SW 1271 (cell line): ENCODE measurements around the gene SLC6A18.

ENCODE experiments used
- DNase-seq, 2 experiments: peaks; one replicate each; lab custom pipeline; 2025; lab: John Stamatoyannopoulos, UW

Gene SLC6A18

DNA sequence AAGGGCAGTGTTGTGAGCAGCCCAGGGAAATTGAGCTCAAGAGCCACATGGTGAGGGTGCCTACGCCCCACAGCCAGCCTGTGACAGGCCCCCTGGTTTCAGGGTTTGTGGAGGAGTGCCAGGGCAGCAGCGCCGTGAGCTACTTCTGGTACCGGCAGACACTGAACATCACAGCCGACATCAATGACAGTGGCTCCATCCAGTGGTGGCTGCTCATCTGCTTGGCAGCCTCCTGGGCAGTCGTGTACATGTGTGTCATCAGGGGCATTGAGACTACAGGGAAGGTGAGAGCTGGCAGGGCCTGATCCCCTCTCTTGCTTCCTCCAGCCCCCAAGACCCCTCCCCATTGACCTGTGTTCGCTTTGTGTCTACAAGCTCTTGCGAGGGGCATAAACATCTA lies 10.2 kb downstream of the SLC6A18 start:
- DNase-seq, result no peak

DNA sequence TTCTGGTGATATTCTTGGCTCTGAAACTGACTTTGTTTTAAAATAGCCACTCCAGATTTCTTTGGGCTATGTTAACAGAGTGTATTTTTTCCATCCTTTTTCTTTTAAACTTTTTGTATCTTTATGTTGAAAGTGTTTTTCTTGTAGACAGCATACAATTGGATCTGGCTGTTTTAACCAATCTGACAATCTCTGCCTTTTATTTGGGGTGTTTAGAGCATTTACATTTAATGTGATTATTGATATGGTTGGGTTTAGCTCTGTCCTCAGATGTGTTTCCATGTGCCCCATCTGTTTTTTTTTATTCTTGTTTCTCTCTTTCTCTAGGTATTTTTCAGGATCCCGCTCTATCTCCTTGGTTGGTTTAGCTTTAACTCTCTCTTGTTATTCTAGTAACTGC lies 10.7 kb downstream of the SLC6A18 start:
- no peak for DNase-seq

DNA sequence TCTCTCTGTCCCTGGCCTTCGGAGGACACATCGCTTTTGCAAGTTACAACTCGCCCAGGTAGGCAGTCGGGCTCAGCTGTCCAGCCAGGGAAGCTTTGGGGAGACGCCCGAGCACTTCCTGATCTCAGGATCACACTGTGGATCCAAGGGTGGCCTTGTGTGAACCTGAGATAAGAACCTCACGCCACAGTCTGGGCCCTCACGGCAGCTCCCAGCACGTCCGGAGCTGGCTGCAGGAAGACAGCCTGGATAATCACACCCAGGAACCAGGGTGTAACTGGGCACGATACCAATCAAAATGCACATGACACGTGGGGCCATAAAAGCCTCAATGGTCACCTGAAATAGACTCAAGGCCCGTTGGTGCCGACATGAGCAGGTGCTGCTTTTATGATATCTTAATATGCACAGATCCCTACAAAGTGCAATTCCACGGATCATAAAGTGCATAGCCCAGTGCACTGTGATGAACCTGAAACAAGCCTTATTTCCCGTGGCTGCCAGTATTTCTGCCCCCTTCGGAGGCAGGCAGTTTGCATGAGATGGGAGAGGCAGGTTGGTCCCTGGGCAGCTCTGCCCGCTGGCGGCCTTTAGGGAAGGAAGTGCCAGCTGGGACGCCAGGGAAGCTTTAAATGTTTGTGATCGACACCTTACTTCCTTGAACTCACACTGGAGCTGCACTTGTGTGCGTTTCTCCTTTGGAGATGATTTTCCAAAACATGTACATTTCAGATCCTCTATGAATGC lies 14.5 kb downstream of the SLC6A18 start:
- no peak for DNase-seq

DNA sequence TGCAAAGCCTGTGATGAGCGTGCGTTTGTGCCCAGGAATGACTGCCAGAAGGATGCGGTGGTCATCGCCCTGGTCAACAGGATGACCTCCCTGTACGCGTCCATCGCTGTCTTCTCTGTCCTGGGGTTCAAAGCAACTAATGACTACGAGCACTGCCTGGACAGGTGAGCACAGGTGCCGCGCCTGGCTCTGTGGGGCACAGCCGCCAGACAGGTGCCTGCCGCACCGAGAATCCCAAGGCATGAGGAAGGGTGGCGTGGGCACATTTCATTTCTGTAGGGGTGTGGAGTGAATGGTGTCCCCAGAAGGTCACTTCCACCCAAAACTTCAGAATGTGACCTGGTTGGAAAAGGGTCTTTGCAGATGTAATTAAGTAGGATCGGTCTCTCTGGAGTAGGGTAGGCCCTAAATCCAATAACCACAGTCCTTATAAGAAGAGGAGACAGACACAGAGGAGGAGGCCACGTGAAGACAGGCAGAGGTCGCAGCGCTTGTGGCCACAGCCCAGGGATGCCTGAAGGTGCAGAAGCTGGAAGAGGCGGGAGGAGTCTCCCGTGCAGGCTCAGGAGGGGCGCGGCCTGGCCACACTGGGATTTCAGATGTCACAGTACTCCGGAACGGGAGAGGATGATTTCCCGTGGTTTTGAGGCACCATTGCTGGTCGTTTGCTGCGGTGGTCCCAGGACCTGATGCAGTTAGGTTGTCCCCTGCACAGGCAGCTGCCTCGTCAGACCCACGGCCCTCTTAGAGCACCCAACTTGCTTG lies 15.5 kb downstream of the SLC6A18 start:
- no peak for DNase-seq

DNA sequence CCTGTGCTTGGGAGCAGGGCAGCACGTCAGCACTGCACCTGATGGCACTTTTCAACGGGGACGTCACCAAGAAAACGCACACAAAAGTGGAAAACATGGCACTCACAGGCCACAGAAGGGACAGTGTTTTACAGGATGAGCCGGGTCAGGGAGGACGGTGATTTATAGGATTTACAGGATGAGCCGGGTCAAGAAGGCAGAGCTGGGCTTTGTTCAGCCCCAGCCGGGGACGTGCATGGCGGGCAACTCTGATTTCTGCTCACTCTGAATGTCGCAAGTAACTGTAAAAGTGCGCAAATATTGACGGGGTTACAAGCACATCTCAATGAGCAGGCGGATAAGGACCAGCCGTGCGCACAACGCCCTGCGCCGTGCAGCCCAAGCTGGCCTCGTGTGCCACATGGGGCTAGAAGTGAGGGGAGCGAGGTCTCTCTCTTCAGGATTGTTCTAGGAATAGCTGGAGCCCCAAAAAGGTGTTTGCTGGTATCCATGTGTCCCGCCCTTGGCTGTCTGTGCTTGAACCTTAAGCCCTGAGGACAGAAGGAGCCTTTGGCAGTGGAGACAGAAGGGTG lies 16.4 kb downstream of the SLC6A18 start:
- no peak for DNase-seq

DNA sequence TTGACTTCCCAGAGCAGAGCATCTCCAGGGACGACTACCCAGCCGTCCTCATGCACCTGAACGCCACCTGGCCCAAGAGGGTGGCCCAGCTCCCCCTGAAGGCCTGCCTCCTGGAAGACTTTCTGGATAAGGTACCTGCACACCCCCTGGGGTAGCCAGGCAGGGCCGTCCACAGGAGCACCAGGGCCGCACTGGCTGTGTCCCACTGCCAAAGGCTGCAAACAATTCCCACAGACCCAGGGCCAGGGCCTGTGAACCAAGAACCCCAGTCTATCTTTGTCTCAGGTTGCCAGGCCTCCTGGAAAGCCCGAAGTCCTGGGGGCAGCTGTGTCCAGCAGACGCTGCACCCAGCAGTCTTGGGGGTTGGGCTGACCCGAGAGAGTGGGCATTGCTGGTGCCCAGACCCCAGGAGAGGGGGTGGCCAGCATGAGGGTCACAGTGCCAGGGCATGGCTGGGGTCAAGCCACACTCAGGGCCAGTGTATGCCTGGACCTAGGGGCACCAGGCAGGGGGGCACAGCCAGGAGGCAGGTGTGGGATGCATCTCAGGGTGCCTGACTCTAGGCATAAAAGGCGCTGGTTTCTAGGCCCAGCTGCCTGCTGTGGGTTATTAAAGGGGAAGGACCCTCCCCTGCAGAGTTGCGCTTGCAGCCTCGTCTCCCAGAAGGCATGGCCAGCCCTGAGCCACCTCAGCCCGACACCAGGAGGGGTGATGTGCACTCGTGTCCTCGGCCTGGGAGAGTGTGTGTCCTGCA lies 17.7 kb downstream of the SLC6A18 start:
- no peak for DNase-seq

DNA sequence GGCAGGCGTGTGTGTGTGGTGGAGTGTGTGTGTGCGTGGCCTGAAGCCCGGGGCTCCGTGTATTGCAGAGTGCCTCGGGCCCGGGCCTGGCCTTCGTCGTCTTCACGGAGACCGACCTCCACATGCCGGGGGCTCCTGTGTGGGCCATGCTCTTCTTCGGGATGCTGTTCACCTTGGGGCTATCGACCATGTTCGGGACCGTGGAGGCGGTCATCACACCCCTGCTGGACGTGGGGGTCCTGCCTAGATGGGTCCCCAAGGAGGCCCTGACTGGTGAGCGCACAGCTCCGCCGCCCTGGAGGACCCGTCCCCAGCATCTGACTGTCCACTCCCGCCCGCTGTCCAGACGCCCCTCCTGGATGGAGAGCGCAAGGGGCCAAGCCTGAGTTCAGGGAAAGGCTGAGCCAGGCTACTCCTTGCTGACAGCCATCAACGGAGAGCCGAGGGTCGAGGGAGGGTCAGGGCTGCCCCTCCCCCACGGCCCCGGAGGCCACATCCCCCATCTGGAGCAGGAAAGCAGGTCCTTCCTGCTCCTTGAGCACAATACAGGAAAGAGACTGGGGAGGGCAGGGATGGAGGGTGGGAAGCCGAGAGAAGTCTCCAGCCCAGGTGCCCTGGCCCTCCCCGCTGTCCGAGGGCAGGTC lies 18.4 kb downstream of the SLC6A18 start:
- no peak for DNase-seq

DNA sequence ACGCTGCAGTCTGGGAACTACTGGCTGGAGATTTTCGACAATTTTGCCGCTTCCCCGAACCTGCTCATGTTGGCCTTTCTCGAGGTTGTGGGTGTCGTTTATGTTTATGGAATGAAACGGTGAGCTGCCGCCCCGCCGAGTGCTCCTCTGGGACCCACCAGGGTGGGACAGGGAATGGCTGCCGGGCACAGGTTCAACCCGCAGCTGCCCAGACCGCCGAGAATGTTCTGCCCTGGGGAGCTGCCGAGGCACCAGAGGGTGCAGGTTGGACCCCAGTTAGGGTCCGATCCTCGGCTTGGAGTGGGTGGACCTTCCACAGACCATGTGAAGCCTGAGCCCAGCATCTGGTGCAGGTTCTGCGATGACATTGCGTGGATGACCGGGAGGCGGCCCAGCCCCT lies 19.1 kb downstream of the SLC6A18 start:
- no peak for DNase-seq

DNA sequence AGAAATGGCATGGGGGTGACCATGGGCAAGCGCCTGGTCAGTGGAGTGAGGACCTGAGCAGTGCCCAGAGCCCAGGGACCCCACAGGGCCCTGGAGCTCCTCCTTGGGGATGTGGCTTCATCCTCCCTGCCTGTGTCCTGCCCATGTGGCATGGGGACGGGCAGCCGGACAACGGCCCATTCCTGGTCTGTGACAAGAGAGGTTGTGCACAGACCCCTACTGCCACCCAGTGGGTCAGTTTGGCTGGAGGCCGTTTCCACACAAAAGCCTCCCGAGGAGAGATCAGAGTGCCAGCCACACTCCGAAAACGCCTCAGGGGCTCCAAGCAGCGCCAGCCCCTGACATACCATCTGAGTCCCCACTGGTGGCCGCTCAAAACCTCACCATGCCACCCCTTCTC lies 19.8 kb downstream of the SLC6A18 start:
- no peak for DNase-seq

DNA sequence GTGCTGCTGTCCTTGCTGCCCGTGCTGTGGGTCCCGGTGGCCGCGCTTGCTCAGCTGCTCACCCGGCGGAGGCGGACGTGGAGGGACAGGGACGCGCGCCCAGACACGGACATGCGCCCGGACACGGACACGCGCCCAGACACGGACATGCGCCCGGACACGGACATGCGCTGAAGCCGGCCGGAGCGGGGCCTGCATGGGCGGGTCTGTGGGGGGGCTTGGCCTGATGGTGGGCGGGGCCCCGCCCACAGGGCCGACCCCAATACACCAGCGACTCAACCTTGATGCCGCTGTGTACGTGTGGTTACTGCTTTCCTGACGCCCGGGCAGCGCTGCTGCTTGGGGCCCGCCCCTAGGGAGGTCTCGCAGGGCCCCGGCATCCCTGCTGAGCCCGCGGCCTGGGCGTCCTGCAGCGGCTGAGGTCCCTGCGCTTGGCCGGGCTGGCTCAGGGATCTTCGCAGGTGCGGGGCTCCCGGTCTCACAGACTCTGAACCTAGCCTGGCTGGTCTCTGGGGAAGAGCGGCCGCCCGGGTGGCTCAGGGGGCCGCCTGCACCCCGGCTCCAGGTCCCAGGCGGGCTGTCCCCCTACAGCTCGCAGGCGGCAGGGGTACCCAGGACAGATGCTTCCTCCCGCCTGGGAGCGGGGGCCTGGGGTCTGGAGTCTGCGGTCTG lies 20.9 kb downstream of the SLC6A18 start:
- no peak for DNase-seq

DNA sequence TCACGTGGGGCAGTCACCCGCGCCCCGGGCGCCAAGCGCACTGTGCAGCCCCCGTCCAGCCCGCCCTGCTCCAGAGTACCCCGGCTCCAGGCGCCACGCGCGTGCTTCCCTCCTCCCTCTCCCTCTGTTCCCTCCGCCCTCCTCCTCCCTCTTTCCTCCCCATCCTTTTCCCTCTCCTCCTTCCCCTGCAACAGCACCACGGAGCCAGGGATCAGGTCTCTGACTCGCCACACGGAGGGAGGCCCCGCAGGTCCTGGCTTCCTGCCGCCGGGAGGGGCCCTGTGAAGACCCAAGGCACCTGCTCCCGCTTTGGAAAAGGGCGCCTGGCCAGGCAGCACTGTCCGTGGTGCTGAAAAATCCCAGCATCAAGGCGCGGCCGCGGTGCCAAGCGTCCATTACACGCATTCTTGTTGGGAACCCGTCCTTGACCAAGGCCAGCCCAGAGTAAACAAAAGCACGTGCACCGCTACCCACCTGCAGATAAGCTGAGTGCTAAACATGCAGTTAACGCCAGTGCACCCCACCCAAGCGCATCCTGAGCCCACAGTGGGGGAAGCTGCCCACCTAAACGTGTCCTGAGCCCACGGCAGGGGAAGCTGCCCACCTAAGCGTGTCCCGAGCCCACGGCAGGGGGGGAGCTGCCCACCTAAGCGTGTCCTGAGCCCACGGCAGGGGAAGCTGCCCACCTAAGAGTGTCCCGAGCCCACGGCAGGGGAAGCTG lies 21.7 kb downstream of the SLC6A18 start:
- no peak for DNase-seq

DNA sequence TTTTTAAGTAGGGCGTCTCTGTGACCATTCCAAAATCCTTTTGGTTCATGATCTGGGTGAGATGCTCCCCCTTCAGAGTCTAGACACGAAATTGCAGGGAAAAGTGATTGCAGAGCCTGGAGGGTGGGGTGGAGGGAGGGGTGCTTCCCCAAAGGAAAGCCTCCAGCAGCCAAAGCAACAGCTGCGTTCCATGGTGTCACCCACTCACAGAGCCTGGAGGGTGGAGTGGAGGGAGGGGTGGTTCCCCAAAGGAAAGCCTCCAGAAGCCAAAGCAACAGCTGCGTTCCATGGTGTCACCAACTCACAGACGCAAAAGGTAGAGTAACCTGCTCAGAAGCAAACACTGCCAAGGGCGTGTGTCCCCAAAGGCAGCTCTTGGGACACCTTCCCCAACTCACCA lies 22.6 kb downstream of the SLC6A18 start:
- no peak for DNase-seq

DNA sequence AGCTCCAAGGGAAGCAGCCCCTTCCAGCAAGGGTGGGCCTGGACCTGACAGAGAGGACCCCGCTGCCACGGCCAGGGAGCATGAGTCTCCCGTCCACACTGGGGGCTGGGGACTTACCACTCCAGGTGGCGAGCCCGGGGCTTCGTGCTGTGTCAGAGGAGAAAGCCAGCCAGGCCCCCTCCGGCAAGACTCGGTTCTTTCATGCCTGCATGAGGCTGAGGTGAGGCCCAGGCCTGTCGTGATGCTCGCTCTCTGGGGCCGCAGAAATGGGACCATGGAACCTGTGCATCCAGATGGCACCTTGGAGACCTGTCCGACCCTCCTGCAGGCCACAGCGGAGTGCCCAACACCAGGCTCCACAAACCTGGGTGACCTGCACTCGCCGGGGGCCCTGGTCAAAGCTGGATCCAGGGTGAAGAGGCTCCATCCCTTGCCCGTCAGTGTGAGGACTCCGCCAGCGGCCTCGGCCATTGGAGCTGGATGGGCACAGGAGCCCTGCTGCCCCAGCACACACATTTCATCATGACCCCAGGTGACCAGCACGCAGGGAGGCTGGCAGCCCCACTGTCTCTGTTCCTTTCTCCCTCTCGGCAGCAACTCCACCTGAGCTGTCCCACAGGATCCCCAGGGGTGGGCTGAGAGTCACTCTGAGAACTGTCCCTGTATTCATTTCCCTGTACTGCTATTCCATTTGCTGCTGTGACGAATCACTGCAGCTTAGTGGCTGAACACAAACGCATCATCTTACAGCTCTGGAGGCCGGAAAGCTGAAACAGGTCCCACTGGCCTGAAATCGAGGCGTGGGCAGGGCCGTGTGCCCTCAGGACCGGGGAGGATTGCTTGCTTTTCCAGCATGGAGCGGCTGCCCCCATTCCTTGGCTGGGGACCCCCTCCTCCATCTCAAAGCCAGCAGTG lies 24.4 kb downstream of the SLC6A18 start:
- no peak for DNase-seq

DNA sequence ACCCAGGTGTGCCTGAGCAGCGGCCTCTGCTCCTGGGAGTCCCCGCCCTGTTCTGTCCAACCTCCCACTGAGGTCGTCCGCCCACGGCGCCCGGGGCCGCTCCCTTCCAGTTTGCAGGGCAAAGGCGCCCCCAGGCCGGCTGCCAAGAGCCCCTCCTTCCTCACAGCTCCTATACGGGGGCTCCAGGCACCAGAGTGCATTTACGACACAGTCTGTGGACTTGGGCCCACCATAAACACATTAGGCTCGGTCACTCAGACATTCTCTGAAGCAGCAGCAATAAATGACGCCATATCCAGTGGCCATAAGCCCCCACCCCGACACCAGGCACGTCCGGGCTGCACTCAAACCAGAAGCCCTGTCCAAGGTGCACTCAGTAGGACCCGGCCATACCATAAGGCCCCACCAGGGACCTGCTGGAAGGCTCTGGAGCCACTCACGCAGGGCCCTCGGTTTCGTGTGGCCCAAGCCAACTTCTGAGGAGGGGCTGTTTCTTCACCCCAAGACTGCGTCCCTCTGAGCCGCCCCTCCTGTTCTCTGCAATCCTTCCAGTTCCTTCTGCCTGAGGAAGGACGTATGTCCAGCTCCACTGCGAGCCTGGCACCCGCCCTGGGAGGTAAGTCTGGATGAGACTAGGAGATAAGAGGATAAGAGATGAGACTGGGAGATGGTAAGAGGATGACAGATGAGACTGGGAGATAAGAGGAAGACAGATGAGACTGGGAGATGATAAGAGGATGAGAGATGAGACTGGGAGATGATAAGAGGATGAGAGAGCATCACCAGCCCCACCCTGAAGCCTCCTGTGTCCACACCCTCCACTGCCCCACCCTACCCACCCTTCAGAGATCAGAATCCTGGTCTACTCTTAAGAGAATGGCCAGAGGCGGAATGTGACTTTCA lies 26.7 kb downstream of the SLC6A18 start:
- no peak for DNase-seq

DNA sequence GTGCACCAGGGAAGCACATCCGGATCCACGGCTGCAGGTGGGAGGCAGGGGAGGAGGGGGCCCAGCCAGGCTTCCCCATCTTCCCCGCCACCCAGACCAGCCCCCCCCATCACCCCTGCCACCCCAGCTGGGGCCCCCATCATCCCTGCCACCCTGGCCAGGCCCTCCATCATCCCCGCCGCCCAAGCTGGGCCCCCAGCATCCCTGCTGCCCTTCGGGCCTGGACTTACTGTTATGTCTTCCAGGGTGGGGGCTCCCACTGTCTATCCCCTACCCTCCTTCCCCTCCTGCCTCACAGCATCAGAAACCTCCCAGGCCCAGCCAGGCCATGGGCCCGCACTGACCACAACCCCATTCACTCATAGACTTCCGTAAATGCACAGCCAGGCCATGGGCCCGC lies 27.5 kb downstream of the SLC6A18 start:
- DNase-seq, result no peak

DNA sequence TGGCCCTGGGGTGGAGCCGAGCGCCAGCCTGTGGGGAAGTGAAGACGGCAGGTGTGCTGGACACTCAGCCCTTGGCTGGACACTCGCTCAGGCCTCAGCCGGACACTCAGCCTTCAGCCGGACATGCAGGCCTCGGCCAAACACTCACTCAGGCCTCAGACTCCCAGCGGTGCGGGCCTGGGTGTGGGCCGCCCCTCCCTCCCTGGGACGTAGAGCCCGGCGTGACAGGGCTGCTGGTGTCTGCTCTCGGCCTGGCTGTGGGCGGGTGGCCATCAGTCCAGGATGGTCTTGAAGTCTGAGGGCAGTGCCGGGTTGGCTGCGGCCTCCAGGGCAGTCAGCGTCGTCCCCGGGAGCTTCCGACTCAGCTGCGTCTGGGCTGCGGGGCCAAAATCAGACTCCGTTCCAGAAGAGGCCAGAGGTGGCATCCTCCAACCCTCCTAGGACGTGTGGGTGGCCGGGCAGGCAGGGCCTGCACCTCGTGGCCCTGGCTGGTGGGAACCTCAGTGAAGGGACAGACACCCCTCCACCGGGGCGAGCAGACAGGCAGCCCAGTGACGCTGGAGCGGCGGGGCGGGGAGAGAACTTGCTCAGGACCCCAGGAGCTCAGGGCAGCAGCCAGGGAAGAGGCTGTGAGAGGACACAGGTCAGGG lies 28.4 kb downstream of the SLC6A18 start:
- DNase-seq, result no peak

DNA sequence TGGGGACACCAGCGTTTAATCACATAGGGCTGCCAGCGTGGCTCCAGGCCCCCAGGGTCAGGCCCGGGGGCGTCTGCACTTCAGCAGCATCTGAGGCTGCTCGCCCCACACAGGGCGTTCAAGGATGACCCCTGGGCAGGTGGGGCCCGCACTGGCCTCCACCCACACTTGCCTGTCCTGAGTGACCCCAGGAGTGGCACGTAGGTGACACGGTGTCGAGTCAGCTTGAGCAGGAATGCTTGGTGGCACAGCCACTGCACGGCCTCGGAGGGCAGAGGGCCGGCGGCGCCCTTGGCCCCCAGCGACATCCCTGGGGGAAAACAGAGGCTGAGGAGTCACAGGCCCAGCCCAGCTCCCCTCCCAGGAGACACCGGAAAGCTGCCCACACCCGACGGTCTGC lies 29.0 kb downstream of the SLC6A18 start:
- no peak for DNase-seq

DNA sequence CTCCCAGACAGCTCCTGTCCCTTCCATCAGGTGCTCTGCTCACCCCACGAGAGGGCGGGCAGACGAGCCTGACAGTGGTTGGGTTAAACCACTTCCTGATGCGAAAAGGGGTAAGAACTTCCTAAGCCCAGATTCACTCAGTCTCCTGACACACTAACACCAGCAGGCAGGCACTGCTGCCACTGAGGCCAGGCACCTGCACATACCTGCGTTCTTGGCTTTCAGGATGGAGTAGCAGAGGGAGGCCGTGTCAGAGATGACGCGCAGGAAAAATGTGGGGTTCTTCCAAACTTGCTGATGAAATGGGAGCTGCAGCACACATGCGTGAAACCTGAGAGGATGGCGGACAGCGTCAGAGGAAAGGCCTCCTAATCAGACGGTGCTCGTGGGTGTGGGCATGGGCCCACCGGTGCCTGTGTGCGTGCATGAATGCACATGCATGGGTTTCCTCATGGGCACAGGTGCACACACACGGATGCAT lies 29.9 kb downstream of the SLC6A18 start:
- no peak for DNase-seq
